Effector memory CD8-positive, alpha-beta T cell (primary cell): Measurements from ENCODE around the gene CDIPT.
"Not testable (repeated sequence)": the region's sequence is repeated elsewhere in the genome, so short reads cannot be mapped to it uniquely, and the experiment has no call there.

Source experiments
- ATAC-seq: fragments of 150-1000 bp; cut with Tn5 transposase; replicated peaks from 2 replicates; pipeline ENCODE4 v1.10.0; 2021; ENCODE audit warnings: mild to moderate bottlenecking, moderate library complexity
- DNase-seq, 3 experiments: peaks; one replicate each; pipeline ENCODE4 v3.0.0; 2021
- H3K27ac Mint-ChIP-seq, 2 donors: one replicate each; pipeline ENCODE4 v1.8.0; 2022; ENCODE audit warnings: mild to moderate bottlenecking in 2 of 2, mixed read lengths in 2 of 2, moderate library complexity in 2 of 2
- H3K27me3 Mint-ChIP-seq, 2 donors: one replicate each; pipeline ENCODE4 v1.8.0; 2022; ENCODE audit warnings: mixed read lengths in 2 of 2
- H3K36me3 Mint-ChIP-seq: one replicate; pipeline ENCODE4 v1.8.0; 2022; ENCODE audit warnings: mild to moderate bottlenecking, moderate library complexity, mixed read lengths; ENCODE audit not compliant: insufficient read depth
- H3K4me1 Mint-ChIP-seq, 2 donors: one replicate each; pipeline ENCODE4 v1.8.0; 2022; ENCODE audit warnings: low read depth in 2 of 2, mixed read lengths in 2 of 2
- H3K4me3 Mint-ChIP-seq, 2 donors: one replicate each; pipeline ENCODE4 v1.8.0; 2022; ENCODE audit warnings: mild to moderate bottlenecking in 2 of 2, mixed read lengths in 2 of 2, moderate library complexity in 2 of 2
- H3K9me3 Mint-ChIP-seq, 2 donors: one replicate each; pipeline ENCODE4 v1.8.0; 2022; ENCODE audit warnings: mixed read lengths in 2 of 2

Gene CDIPT

GRCh38 chr16:29900888-29901606 is 38.0 kb upstream of the CDIPT start:
- Mint-ChIP-seq H3K27me3 (peaks cover 26 to 43% of the 10 kb centered on the region in 2 donors), H3K9me3 (no peaks in the 10 kb centered on the region), H3K4me3 (peak overlapping the region; percentile 68 to 77), H3K36me3 (no peaks in the 10 kb centered on the region), H3K27ac (no peak overlapping the region), H3K4me1 (peaks cover 4 to 6% of the 10 kb centered on the region in 2 donors)
- DNase-seq: no peak
- no peak for ATAC-seq

- peak in 1 of 3 experiments; percentile 5 for DNase-seq
- ATAC-seq: peak; percentile 87
- H3K4me3 Mint-ChIP-seq: peak within 1 kb of the TSS; percentile 68 to 77
- H3K4me1 Mint-ChIP-seq: peaks cover 4 to 6% of the 10 kb centered on the region in 2 donors
- peaks cover 33 to 50% of the 10 kb centered on the region in 2 donors for H3K27me3 Mint-ChIP-seq
- no peaks in the 10 kb centered on the region for H3K9me3 Mint-ChIP-seq
- H3K27ac Mint-ChIP-seq: no peak within 1 kb of the TSS
- H3K36me3 Mint-ChIP-seq: no peaks in the 10 kb centered on the region
These were observed 37.3 kb upstream of the CDIPT start, which contains the start of gene ASPHD1 for GRCh38 chr16:29900102-29900887. Gene ASPHD1, plus strand, starts transcription at chr16:29900488. Its CDS starts 484 bp downstream, at chr16:29900972.

GRCh38 chr16:29899516-29900101 is 36.6 kb upstream of the CDIPT start, which contains the start of gene SEZ6L2:
Gene SEZ6L2, minus strand, starts transcription at chr16:29899550. Its CDS starts 531 bp downstream, at chr16:29899019.
- Mint-ChIP-seq H3K27ac (no peak within 1 kb of the TSS), H3K36me3 (no peaks in the 10 kb centered on the region)

DNA sequence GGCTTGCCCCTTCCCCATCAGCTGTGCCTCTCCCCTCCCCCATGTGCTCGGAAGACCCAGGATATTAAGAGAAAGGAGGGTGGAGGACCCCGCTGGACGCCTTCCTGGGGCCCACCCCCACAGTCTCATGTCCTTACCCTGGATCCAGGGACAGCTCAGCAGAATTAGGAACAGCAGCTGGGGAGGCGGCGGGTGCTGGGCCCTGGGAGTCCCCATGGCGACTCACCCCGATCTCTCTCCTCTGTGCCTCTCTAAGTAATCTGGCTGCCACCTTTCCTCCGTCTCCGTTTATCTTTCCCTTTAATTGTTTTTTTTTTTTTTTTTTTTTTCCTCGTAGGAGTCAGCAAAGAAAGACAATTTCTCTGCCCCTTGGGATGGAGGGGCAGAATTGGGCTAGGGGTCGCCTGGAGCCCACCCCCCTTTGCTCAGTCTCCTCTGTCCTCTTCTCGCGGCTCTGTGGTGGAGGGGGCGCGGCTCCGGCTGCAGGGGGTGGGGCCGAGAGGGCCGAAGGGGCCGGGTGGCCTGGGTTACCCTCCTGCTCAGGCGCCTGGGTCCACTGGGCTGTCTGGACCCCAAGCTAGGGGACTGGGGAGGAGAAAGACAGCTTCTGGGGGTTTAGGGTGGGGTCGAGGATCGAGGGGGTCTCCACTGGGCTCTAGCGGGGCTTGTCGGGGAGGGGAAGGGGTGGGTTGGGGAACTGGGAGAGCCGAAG is 35.9 kb upstream of the CDIPT start:
- ATAC-seq (no peak), DNase-seq (no peak)
- Mint-ChIP-seq H3K9me3 (no peaks in the 10 kb centered on the region), H3K27ac (no peak overlapping the region), H3K4me3 (no peak overlapping the region), H3K4me1 (peaks cover 4 to 6% of the 10 kb centered on the region in 2 donors), H3K36me3 (no peaks in the 10 kb centered on the region), H3K27me3 (peaks cover 36 to 64% of the 10 kb centered on the region in 2 donors)

More at GRCh38 chr16:29899516-29900101, 36.6 kb upstream of the CDIPT start, which contains the start of gene SEZ6L2:
- ATAC-seq (no peak), DNase-seq (peak; percentile 78 to 80 (median 79))
- peaks cover 4 to 6% of the 10 kb centered on the region in 2 donors for H3K4me1 Mint-ChIP-seq
- H3K27me3 Mint-ChIP-seq: peaks cover 36 to 57% of the 10 kb centered on the region in 2 donors
- peak within 1 kb of the TSS; percentile 68 to 77 for H3K4me3 Mint-ChIP-seq
- H3K9me3 Mint-ChIP-seq: no peaks in the 10 kb centered on the region

DNA sequence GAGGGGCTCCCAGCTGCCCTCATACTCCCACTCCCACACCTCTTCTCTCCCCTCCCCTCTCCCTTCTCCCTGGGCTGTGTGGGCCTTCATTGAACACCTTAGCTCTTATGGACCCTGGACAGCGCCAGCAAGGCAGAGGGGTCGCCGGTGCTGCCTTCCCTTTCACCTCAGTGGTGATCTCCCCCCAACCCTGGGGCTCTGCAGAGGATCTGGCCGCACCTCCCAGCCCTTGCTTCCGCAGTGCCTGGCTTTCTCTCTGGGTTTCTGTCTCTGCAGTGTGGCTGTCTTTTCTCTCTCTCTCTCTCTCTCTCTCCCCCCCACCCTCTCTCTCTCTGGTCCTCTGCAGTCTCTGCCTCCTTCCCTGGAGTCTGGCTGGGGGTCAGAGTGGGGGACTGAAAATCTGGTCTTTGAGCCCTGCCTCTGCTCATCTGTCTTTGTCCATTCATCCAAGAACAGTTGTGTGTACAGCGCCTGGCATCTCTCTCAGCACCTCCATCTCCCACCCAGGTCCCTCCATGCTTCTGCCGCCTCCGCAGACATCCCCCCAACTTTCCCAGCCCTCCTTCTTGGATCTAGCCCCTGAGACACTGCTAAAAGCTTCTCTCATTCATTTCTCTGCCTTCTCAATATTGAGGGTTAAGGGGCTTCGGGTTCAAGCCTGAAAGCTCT is 35.2 kb upstream of the CDIPT start:
- no peak for ATAC-seq
- Mint-ChIP-seq H3K36me3 (no peaks in the 10 kb centered on the region), H3K27me3 (peaks cover 36 to 64% of the 10 kb centered on the region in 2 donors), H3K9me3 (no peaks in the 10 kb centered on the region), H3K4me3 (no peak overlapping the region), H3K27ac (no peak overlapping the region), H3K4me1 (peaks cover 1 to 6% of the 10 kb centered on the region in 2 donors)
- DNase-seq: no peak

DNA sequence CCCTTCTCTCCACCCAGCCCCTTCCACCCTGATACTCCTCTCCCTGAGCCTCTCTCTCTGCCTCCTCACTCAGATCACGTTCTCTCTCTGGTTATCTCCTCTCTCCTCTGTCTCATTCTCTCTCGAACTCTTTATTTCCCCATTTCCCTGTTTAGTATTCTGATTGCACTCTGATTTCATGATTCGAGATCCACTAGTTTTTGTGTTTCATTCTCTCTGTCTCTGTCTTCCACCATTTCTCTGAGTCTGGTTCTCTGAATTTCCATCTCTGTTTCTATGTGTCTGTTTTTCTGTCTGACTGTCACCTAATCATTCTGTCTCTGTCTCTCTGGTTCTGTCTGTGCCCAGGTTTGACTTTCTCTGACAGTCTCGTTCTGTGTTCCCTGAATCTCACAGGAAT is 34.3 kb upstream of the CDIPT start:
- H3K27ac Mint-ChIP-seq: no peak overlapping the region
- peaks cover 36 to 65% of the 10 kb centered on the region in 2 donors for H3K27me3 Mint-ChIP-seq
- DNase-seq (no peak), ATAC-seq (no peak)
- H3K4me3 Mint-ChIP-seq: no peak overlapping the region
- no peaks in the 10 kb centered on the region for H3K9me3 Mint-ChIP-seq
- H3K36me3 Mint-ChIP-seq: no peaks in the 10 kb centered on the region
- peaks cover 1 to 6% of the 10 kb centered on the region in 2 donors for H3K4me1 Mint-ChIP-seq

DNA sequence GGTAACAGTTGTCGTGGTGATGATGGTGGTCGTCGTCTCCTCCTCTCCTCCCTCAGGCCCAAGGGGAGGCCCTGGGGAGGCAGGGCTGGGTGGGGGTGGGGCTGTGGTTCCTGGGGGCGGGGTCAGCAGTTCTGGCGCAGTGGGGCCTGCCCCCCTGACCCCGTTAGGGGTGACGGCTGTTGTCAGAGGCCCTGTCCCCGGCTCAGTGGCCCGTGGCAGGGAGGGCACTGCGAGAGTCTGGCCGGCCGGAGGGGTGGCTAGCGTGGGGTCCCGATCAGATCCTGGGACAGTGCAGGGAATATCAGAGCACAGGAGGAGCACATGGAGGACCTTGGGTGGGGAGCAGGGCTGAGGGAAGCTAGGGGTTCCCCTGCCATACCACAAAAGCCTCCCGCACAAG is 33.8 kb upstream of the CDIPT start:
- DNase-seq (no peak), ATAC-seq (no peak)
- H3K4me1 Mint-ChIP-seq: peaks cover 1 to 6% of the 10 kb centered on the region in 2 donors
- H3K4me3 Mint-ChIP-seq: no peak overlapping the region
- H3K36me3 Mint-ChIP-seq: no peaks in the 10 kb centered on the region
- peaks cover 36 to 70% of the 10 kb centered on the region in 2 donors for H3K27me3 Mint-ChIP-seq
- H3K9me3 Mint-ChIP-seq: no peaks in the 10 kb centered on the region
- no peak overlapping the region for H3K27ac Mint-ChIP-seq

GRCh38 chr16:29894352-29894751 is 31.3 kb upstream of the CDIPT start:
- ATAC-seq: no peak
- Mint-ChIP-seq H3K36me3 (no peaks in the 10 kb centered on the region), H3K9me3 (no peaks in the 10 kb centered on the region), H3K4me3 (no peak overlapping the region), H3K27ac (no peak overlapping the region), H3K27me3 (peaks cover 36 to 62% of the 10 kb centered on the region in 2 donors), H3K4me1 (no peaks in the 10 kb centered on the region)
- DNase-seq: no peak

- H3K9me3 Mint-ChIP-seq: no peaks in the 10 kb centered on the region
- H3K27me3 Mint-ChIP-seq: peaks cover 32 to 62% of the 10 kb centered on the region in 2 donors
- no peak for DNase-seq
These were observed 30.5 kb upstream of the CDIPT start for GRCh38 chr16:29893553-29893952.

GRCh38 chr16:29892458-29892813 is 29.4 kb upstream of the CDIPT start:
- Mint-ChIP-seq H3K9me3 (no peaks in the 10 kb centered on the region), H3K4me3 (no peak overlapping the region), H3K4me1 (no peaks in the 10 kb centered on the region), H3K27ac (no peak overlapping the region), H3K27me3 (peaks cover 21 to 54% of the 10 kb centered on the region in 2 donors), H3K36me3 (no peaks in the 10 kb centered on the region)
- ATAC-seq (no peak), DNase-seq (no peak)

More at GRCh38 chr16:29893553-29893952, 30.5 kb upstream of the CDIPT start:
- no peak for ATAC-seq
- Mint-ChIP-seq H3K4me1 (no peaks in the 10 kb centered on the region), H3K27ac (no peak overlapping the region), H3K36me3 (no peaks in the 10 kb centered on the region), H3K4me3 (no peak overlapping the region)

- Mint-ChIP-seq H3K27ac (no peak overlapping the region), H3K4me1 (no peaks in the 10 kb centered on the region)
These were observed 28.8 kb upstream of the CDIPT start for GRCh38 chr16:29891525-29892457.

DNA sequence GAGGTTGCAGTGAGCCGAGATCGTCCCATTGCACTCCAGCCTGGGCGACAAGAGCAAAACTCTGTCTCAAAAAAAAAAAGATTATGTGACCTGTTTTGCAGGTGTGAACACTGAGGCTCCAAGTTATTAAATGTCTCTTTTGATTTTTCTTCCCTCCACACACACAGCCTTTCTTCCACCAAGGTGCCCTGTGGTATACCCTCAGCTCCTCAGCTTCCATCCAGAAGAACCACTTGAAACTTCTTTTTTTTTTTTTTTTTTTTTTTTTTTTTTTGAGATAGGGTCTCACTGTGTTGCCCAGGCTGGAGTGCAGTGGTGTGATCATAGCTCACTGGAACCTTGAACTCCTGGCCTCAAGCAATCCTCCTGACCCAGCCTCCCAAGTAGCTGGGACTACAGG is 26.3 kb upstream of the CDIPT start:
- not testable (repeated sequence) for DNase-seq, H3K4me3 Mint-ChIP-seq

More at GRCh38 chr16:29891525-29892457, 28.8 kb upstream of the CDIPT start:
- ATAC-seq (no peak), DNase-seq (no peak)
- H3K4me3 Mint-ChIP-seq: no peak overlapping the region
- no peaks in the 10 kb centered on the region for H3K9me3 Mint-ChIP-seq
- no peaks in the 10 kb centered on the region for H3K36me3 Mint-ChIP-seq
- peaks cover 15 to 48% of the 10 kb centered on the region in 2 donors for H3K27me3 Mint-ChIP-seq

More for the DNA sequence above, 26.3 kb upstream of the CDIPT start:
- H3K27ac Mint-ChIP-seq, ATAC-seq, H3K9me3 Mint-ChIP-seq, H3K4me1 Mint-ChIP-seq, H3K36me3 Mint-ChIP-seq: not testable (repeated sequence)
- H3K27me3 Mint-ChIP-seq: peaks cover 0 to 32% of the 10 kb centered on the region in 2 donors
